NB4 (cell line): ENCODE measurements around the gene CLSTN1.
"Not testable (repeated sequence)": the region's sequence is repeated elsewhere in the genome, so short reads cannot be mapped to it uniquely, and the experiment has no call there.

Experiments
- DNase-seq: peaks from one replicate; pipeline ENCODE4 v3.0.0; 2010; ENCODE audit warnings: low read depth
- H3K4me3 ChIP-seq: one replicate; pipeline ENCODE4 v1.5.1; 2011; ENCODE audit warnings: mild to moderate bottlenecking, low read depth, low read length, moderate library complexity
- CTCF ChIP-seq: IDR thresholded peaks from one replicate; pipeline ENCODE4 v1.5.1; 2012; ENCODE audit warnings: low read depth, low read length
- MAX ChIP-seq: IDR thresholded peaks from 2 replicates; pipeline ENCODE4 v1.6.1; 2011; ENCODE audit warnings: low read depth, low read length
- MYC ChIP-seq: IDR thresholded peaks from 2 replicates; pipeline ENCODE4 v1.6.1; 2011; ENCODE audit warnings: low read depth, low read length
- POLR2A ChIP-seq: IDR thresholded peaks from 2 replicates; pipeline ENCODE4 v1.6.1; 2011; ENCODE audit warnings: mild to moderate bottlenecking; ENCODE audit not compliant: insufficient read length; ENCODE audit errors: extremely low read depth

CLSTN1 gene

GRCh38 chr1:9759939-9760338 lies 63.8 kb downstream of the CLSTN1 start:
- no peak for DNase-seq
- no peak overlapping the region for H3K4me3 ChIP-seq
- no peak for TF ChIP-seq MAX
- no peak for TF ChIP-seq CTCF
- no peak for TF ChIP-seq POLR2A
- no peak for TF ChIP-seq MYC

- no peak for TF ChIP-seq MYC
- no peak for TF ChIP-seq CTCF
- no peak for TF ChIP-seq POLR2A
- TF ChIP-seq MAX, result no peak
- no peak for DNase-seq
- no peak overlapping the region for H3K4me3 ChIP-seq
Observed at GRCh38 chr1:9758559-9759121, 65.1 kb downstream of the CLSTN1 start.

- no peak for DNase-seq
- no peak overlapping the region for H3K4me3 ChIP-seq
- TF ChIP-seq MAX (no peak), MYC (no peak), CTCF (no peak), POLR2A (no peak)
Observed at GRCh38 chr1:9755441-9755995, 68.2 kb downstream of the CLSTN1 start.

GRCh38 chr1:9753121-9753531 lies 70.6 kb downstream of the CLSTN1 start:
- H3K4me3 ChIP-seq, result no peak overlapping the region
- DNase-seq, result no peak
- TF ChIP-seq POLR2A (no peak), MYC (no peak)

- no peak overlapping the region for H3K4me3 ChIP-seq
- DNase-seq, result no peak
- TF ChIP-seq POLR2A (no peak), MAX (no peak), CTCF (no peak), MYC (no peak)
Observed at GRCh38 chr1:9751971-9752370, 71.8 kb downstream of the CLSTN1 start.

- H3K4me3 ChIP-seq, result no peak overlapping the region
- DNase-seq, result no peak
- TF ChIP-seq CTCF, result no peak
- TF ChIP-seq MAX, result no peak
- no peak for TF ChIP-seq MYC
- TF ChIP-seq POLR2A, result no peak
Observed at GRCh38 chr1:9749361-9749760, 74.4 kb downstream of the CLSTN1 start.

GRCh38 chr1:9748391-9748790 lies 75.4 kb downstream of the CLSTN1 start:
- not testable (repeated sequence) for H3K4me3 ChIP-seq

More at GRCh38 chr1:9748391-9748790, 75.4 kb downstream of the CLSTN1 start:
- DNase-seq, result not testable (repeated sequence)
